Activated naive CD4-positive, alpha-beta T cell treated with anti-CD3 and anti-CD28 coated beads for 36 hours (primary cell): Measurements from ENCODE around the gene HAUS8. TPM values are rescaled to one million over a fixed set of nuclear protein-coding genes. Genes with fewer than 3 reads are reported as not detected.

Source experiments
- CTCF ChIA-PET: fragments of 350-600 bp; sonication (Branson Sonifier 250); formaldehyde crosslinking; loops from one replicate; lab custom pipeline; 2021; ENCODE audit warnings: antibody characterized with exemption; lab: Charles Lee
- DNase-seq: peaks from one replicate; pipeline ENCODE4 v3.0.0-alpha.2; 2020
- H3K27ac Mint-ChIP-seq: one replicate; pipeline ENCODE4 v1.8.0; 2021; ENCODE audit warnings: mild to moderate bottlenecking, mixed read lengths
- H3K27me3 Mint-ChIP-seq: one replicate; pipeline ENCODE4 v1.8.0; 2021; ENCODE audit warnings: low read depth, mixed read lengths
- H3K36me3 Mint-ChIP-seq: one replicate; pipeline ENCODE4 v1.8.0; 2021; ENCODE audit warnings: low read depth, mixed read lengths
- H3K4me1 Mint-ChIP-seq: one replicate; pipeline ENCODE4 v1.8.0; 2021; ENCODE audit warnings: low read depth, mixed read lengths
- H3K4me3 Mint-ChIP-seq: one replicate; pipeline ENCODE4 v1.8.0; 2021; ENCODE audit warnings: mild to moderate bottlenecking, moderate library complexity, mixed read lengths
- H3K9me3 Mint-ChIP-seq: one replicate; pipeline ENCODE4 v1.8.0; 2021; ENCODE audit warnings: mixed read lengths
- intact Hi-C: fragments of 100-400 bp; cut with micrococcal nuclease; formaldehyde crosslinking; loops from one replicate; pipeline ENCODE4 v1.15.1; 2023
- total RNA-seq, 2 experiments: library from RNA; stranded (reverse); gene quantifications; one replicate each; pipeline ENCODE4 v1.2.3, GENCODE V29; 2021

Gene HAUS8
- total RNA-seq, 2 experiments from 2014 or later: 47.3 to 48.8 TPM

GRCh38 chr19:17078920-17079709 is 3.9 kb upstream of the HAUS8 start:
- CTCF ChIA-PET: interaction anchor here (0.6 kb wide), 1 partner anchor 19 kb away, joined by 3 read pairs; no protein-coding TSS in a partner anchor

GRCh38 chr19:17078036-17078919 is 3.0 kb upstream of the HAUS8 start:
- Mint-ChIP-seq H3K27ac (no peak overlapping the region), H3K4me3 (peak overlapping the region; percentile 13), H3K27me3 (no peaks in the 10 kb centered on the region), H3K4me1 (peaks cover 67% of the 10 kb centered on the region), H3K9me3 (no peaks in the 10 kb centered on the region), H3K36me3 (peaks cover 8% of the 10 kb centered on the region)
- DNase-seq: no peak
- CTCF ChIA-PET: interaction anchor here (0.6 kb wide), 1 partner anchor 18 kb away, joined by 3 read pairs; no protein-coding TSS in a partner anchor
- intact Hi-C loops: loop anchor here (5.0 to 10.0 kb wide), 3 partner anchors 327 to 1951 kb away; partner anchors contain the start of gene BST2

More at GRCh38 chr19:17078920-17079709, 3.9 kb upstream of the HAUS8 start:
- Mint-ChIP-seq H3K4me3 (peak overlapping the region; percentile 53), H3K27me3 (no peaks in the 10 kb centered on the region), H3K9me3 (no peaks in the 10 kb centered on the region), H3K4me1 (peaks cover 61% of the 10 kb centered on the region), H3K27ac (peak overlapping the region; percentile 74), H3K36me3 (peaks cover 5% of the 10 kb centered on the region)
- DNase-seq: peak; percentile 37
- intact Hi-C loops: loop anchor here (5.0 to 10.0 kb wide), 3 partner anchors 326 to 1952 kb away; partner anchors contain the start of gene BST2

GRCh38 chr19:17077447-17078028 is 2.3 kb upstream of the HAUS8 start:
- H3K36me3 Mint-ChIP-seq: peaks cover 14% of the 10 kb centered on the region
- H3K9me3 Mint-ChIP-seq: no peaks in the 10 kb centered on the region
- CTCF ChIA-PET: interaction anchor here (1.7 kb wide), 1 partner anchor 48 kb away, joined by 5 read pairs; no protein-coding TSS in a partner anchor
- no peak for DNase-seq
- H3K4me3 Mint-ChIP-seq: peak overlapping the region; percentile 100
- H3K27me3 Mint-ChIP-seq: no peaks in the 10 kb centered on the region
- H3K4me1 Mint-ChIP-seq: peaks cover 69% of the 10 kb centered on the region
- intact Hi-C loops: loop anchor here (5.0 to 10.0 kb wide), 3 partner anchors 327 to 1950 kb away; partner anchors contain the start of gene BST2
- H3K27ac Mint-ChIP-seq: no peak overlapping the region

GRCh38 chr19:17076543-17076991 is 1.3 kb upstream of the HAUS8 start:
- Mint-ChIP-seq H3K27me3 (no peaks in the 10 kb centered on the region), H3K9me3 (no peaks in the 10 kb centered on the region), H3K4me3 (peak overlapping the region; percentile 100), H3K36me3 (peaks cover 15% of the 10 kb centered on the region), H3K4me1 (peaks cover 61% of the 10 kb centered on the region), H3K27ac (peak overlapping the region; percentile 88)
- CTCF ChIA-PET: interaction anchor here (0.6 to 1.7 kb wide), 3 partner anchors 49 to 186 kb away, joined by 3 to 5 read pairs (median 4); no protein-coding TSS in a partner anchor
- peak; percentile 61 for DNase-seq
- intact Hi-C loops: loop anchor here (5.0 to 10.0 kb wide), 3 partner anchors 328 to 1949 kb away; partner anchors contain the start of gene BST2

GRCh38 chr19:17075864-17076542 is 751 bp upstream of the HAUS8 start:
- H3K4me3 Mint-ChIP-seq: peak overlapping the region; percentile 100
- peak; percentile 54 for DNase-seq
- peaks cover 58% of the 10 kb centered on the region for H3K4me1 Mint-ChIP-seq
- intact Hi-C loops: loop anchor here (1.0 to 10.0 kb wide), 12 partner anchors 49 to 1949 kb away; partner anchors contain the start of genes BABAM1, BST2, DDA1 and GTPBP3
- H3K27me3 Mint-ChIP-seq: no peaks in the 10 kb centered on the region
- no peaks in the 10 kb centered on the region for H3K9me3 Mint-ChIP-seq
- H3K36me3 Mint-ChIP-seq: peaks cover 18% of the 10 kb centered on the region
- H3K27ac Mint-ChIP-seq: peak overlapping the region; percentile 88
- CTCF ChIA-PET: interaction anchor here (0.6 to 1.7 kb wide), 6 partner anchors 9 to 894 kb away, joined by 3 to 6 read pairs (median 4); no protein-coding TSS in a partner anchor

- H3K9me3 Mint-ChIP-seq: no peaks in the 10 kb centered on the region
- H3K27me3 Mint-ChIP-seq: no peaks in the 10 kb centered on the region
- H3K27ac Mint-ChIP-seq: peak overlapping the region; percentile 98
- CTCF ChIA-PET: interaction anchor here (1.5 kb wide), 1 partner anchor 7 kb away, joined by 5 read pairs; no protein-coding TSS in a partner anchor
- intact Hi-C loops: loop anchor here (1.0 to 10.0 kb wide), 12 partner anchors 51 to 1947 kb away; partner anchors contain the start of genes BABAM1, BST2, DDA1 and GTPBP3
- DNase-seq: no peak
- H3K4me3 Mint-ChIP-seq: peak overlapping the region; percentile 100
- peaks cover 30% of the 10 kb centered on the region for H3K36me3 Mint-ChIP-seq
- H3K4me1 Mint-ChIP-seq: peaks cover 51% of the 10 kb centered on the region
Observed at GRCh38 chr19:17074634-17075034, 618 bp downstream of the HAUS8 start.

- Mint-ChIP-seq H3K4me1 (peaks cover 45% of the 10 kb centered on the region), H3K4me3 (peak overlapping the region; percentile 100), H3K27ac (peak overlapping the region; percentile 98), H3K9me3 (no peaks in the 10 kb centered on the region), H3K36me3 (peaks cover 34% of the 10 kb centered on the region), H3K27me3 (no peaks in the 10 kb centered on the region)
- intact Hi-C loops: loop anchor here (2.0 to 10.0 kb wide), 5 partner anchors 61 to 331 kb away; partner anchors contain the start of genes BABAM1 and BST2
- CTCF ChIA-PET: interaction anchor here (1.2 kb wide), 1 partner anchor 70 kb away, joined by 3 read pairs; no protein-coding TSS in a partner anchor
- DNase-seq: no peak
Observed at GRCh38 chr19:17073869-17074633, 1.2 kb downstream of the HAUS8 start.

- Mint-ChIP-seq H3K9me3 (no peaks in the 10 kb centered on the region), H3K36me3 (peaks cover 48% of the 10 kb centered on the region), H3K4me3 (no peak overlapping the region), H3K27ac (no peak overlapping the region), H3K27me3 (no peaks in the 10 kb centered on the region), H3K4me1 (peaks cover 36% of the 10 kb centered on the region)
- intact Hi-C loops: loop anchor here (10.0 kb wide), 1 partner anchor 334 kb away; the partner anchor contains the start of gene BST2
- no peak for DNase-seq
- CTCF ChIA-PET: no interaction called here
Observed at GRCh38 chr19:17070912-17071311, 4.3 kb downstream of the HAUS8 start.

GRCh38 chr19:17070421-17070820 is 4.8 kb downstream of the HAUS8 start:
- H3K27me3 Mint-ChIP-seq: no peaks in the 10 kb centered on the region
- CTCF ChIA-PET: no interaction called here
- no peak overlapping the region for H3K27ac Mint-ChIP-seq
- no peak for DNase-seq
- H3K4me3 Mint-ChIP-seq: no peak overlapping the region
- no peaks in the 10 kb centered on the region for H3K9me3 Mint-ChIP-seq
- intact Hi-C loops: loop anchor here (10.0 kb wide), 1 partner anchor 334 kb away; the partner anchor contains the start of gene BST2
- H3K4me1 Mint-ChIP-seq: peaks cover 40% of the 10 kb centered on the region
- peaks cover 48% of the 10 kb centered on the region for H3K36me3 Mint-ChIP-seq

- Mint-ChIP-seq H3K36me3 (peaks cover 56% of the 10 kb centered on the region), H3K9me3 (no peaks in the 10 kb centered on the region), H3K27ac (no peak overlapping the region), H3K4me3 (no peak overlapping the region), H3K27me3 (no peaks in the 10 kb centered on the region), H3K4me1 (peaks cover 46% of the 10 kb centered on the region)
- no peak for DNase-seq
- intact Hi-C loops: no loop called here
- CTCF ChIA-PET: interaction anchor here (0.6 to 1.6 kb wide), 4 partner anchors 84 to 517 kb away, joined by 3 to 4 read pairs (median 3); partner anchors contain the start of gene ANKLE1
Observed at GRCh38 chr19:17069193-17069592, 6.1 kb downstream of the HAUS8 start.
